T-helper 17 cell (primary cell): ENCODE measurements around the gene RHBG. TPM values are rescaled to one million over a fixed set of nuclear protein-coding genes. Genes with fewer than 3 reads are reported as not detected.

ENCODE experiments used
- ATAC-seq: fragments of 150-1000 bp; cut with Tn5 transposase; 2 replicates; pipeline ENCODE4 v1.10.0; 2021; ENCODE audit warnings: mild to moderate bottlenecking, moderate library complexity
- DNase-seq, 3 donors: peaks; one replicate each; pipeline versions ENCODE4 v3.0.0 to v3.0.0-alpha.2; 2020 to 2021
- H3K9me3 ChIP-seq: one replicate; pipeline ENCODE4 v1.7.0; 2013; ENCODE audit warnings: low read length, mild to moderate bottlenecking; ENCODE audit not compliant: control insufficient read depth, poor library complexity, severe bottlenecking
- H3K27ac Mint-ChIP-seq: one replicate; pipeline ENCODE4 v1.8.0; 2022; ENCODE audit warnings: mild to moderate bottlenecking, moderate library complexity, mixed read lengths
- H3K27me3 Mint-ChIP-seq: one replicate; pipeline ENCODE4 v1.8.0; 2022; ENCODE audit warnings: mixed read lengths
- H3K36me3 Mint-ChIP-seq: one replicate; pipeline ENCODE4 v1.8.0; 2022; ENCODE audit warnings: low read depth, mixed read lengths
- H3K4me1 Mint-ChIP-seq: one replicate; pipeline ENCODE4 v1.8.0; 2022; ENCODE audit warnings: mild to moderate bottlenecking, mixed read lengths
- H3K4me3 Mint-ChIP-seq: one replicate; pipeline ENCODE4 v1.8.0; 2022; ENCODE audit warnings: mild to moderate bottlenecking, moderate library complexity, mixed read lengths
- total RNA-seq, 4 donors: library from RNA in 2 of 4; stranded (reverse) in 2 of 4; gene quantifications; one replicate each; pipeline ENCODE4 v1.2.3 and lab custom pipeline; 2022 to 2026

Gene RHBG
- total RNA-seq, 2 donors from 2014 or later, result not detected

GRCh38 chr1:156384007-156384406 is 15.0 kb downstream of the RHBG start:
- no peak for ATAC-seq
- peaks cover 31% of the 10 kb centered on the region for H3K27me3 Mint-ChIP-seq
- H3K36me3 Mint-ChIP-seq, result no peaks in the 10 kb centered on the region
- H3K27ac Mint-ChIP-seq, result no peak overlapping the region
- H3K9me3 ChIP-seq, result no peaks in the 10 kb centered on the region
- no peak for DNase-seq
- no peak overlapping the region for H3K4me3 Mint-ChIP-seq
- H3K4me1 Mint-ChIP-seq, result peaks cover 12% of the 10 kb centered on the region

GRCh38 chr1:156384658-156385057 is 15.6 kb downstream of the RHBG start:
- no peak overlapping the region for H3K4me3 Mint-ChIP-seq
- peaks cover 12% of the 10 kb centered on the region for H3K4me1 Mint-ChIP-seq
- no peaks in the 10 kb centered on the region for H3K9me3 ChIP-seq
- DNase-seq (no peak), ATAC-seq (no peak)
- H3K27ac Mint-ChIP-seq, result no peak overlapping the region
- H3K27me3 Mint-ChIP-seq, result peaks cover 38% of the 10 kb centered on the region
- no peaks in the 10 kb centered on the region for H3K36me3 Mint-ChIP-seq

GRCh38 chr1:156385534-156386031 is 16.6 kb downstream of the RHBG start:
- peaks cover 12% of the 10 kb centered on the region for H3K4me1 Mint-ChIP-seq
- DNase-seq (peak; percentile 51 to 62 (median 52)), ATAC-seq (peak; percentile 82)
- H3K27ac Mint-ChIP-seq, result peak overlapping the region; percentile 82
- no peaks in the 10 kb centered on the region for H3K36me3 Mint-ChIP-seq
- peaks cover 43% of the 10 kb centered on the region for H3K27me3 Mint-ChIP-seq
- H3K4me3 Mint-ChIP-seq, result no peak overlapping the region
- H3K9me3 ChIP-seq, result no peaks in the 10 kb centered on the region

- Mint-ChIP-seq H3K36me3 (no peaks in the 10 kb centered on the region), H3K4me3 (no peak overlapping the region), H3K27me3 (peaks cover 45% of the 10 kb centered on the region), H3K4me1 (peaks cover 10% of the 10 kb centered on the region), H3K27ac (peak overlapping the region; percentile 82)
- no peak for ATAC-seq
- no peaks in the 10 kb centered on the region for H3K9me3 ChIP-seq
- no peak for DNase-seq
These were observed 17.3 kb downstream of the RHBG start for GRCh38 chr1:156386134-156386901.

- DNase-seq, result no peak
- Mint-ChIP-seq H3K27me3 (peaks cover 51% of the 10 kb centered on the region), H3K36me3 (no peaks in the 10 kb centered on the region), H3K4me3 (no peak overlapping the region), H3K4me1 (peaks cover 9% of the 10 kb centered on the region), H3K27ac (no peak overlapping the region)
- ATAC-seq, result no peak
- H3K9me3 ChIP-seq, result no peaks in the 10 kb centered on the region
These were observed 18.2 kb downstream of the RHBG start for GRCh38 chr1:156386949-156387869.

- no peaks in the 10 kb centered on the region for H3K9me3 ChIP-seq
- DNase-seq (no peak), ATAC-seq (no peak)
- Mint-ChIP-seq H3K4me1 (peaks cover 9% of the 10 kb centered on the region), H3K4me3 (no peak overlapping the region), H3K27ac (no peak overlapping the region), H3K36me3 (no peaks in the 10 kb centered on the region), H3K27me3 (peaks cover 56% of the 10 kb centered on the region)
These were observed 18.8 kb downstream of the RHBG start for GRCh38 chr1:156387870-156388173.

- peaks cover 62% of the 10 kb centered on the region for H3K27me3 Mint-ChIP-seq
- H3K4me3 Mint-ChIP-seq, result no peak overlapping the region
- DNase-seq (no peak), ATAC-seq (no peak)
- no peaks in the 10 kb centered on the region for H3K36me3 Mint-ChIP-seq
- no peaks in the 10 kb centered on the region for H3K9me3 ChIP-seq
- H3K27ac Mint-ChIP-seq, result no peak overlapping the region
- peaks cover 9% of the 10 kb centered on the region for H3K4me1 Mint-ChIP-seq
These were observed 19.4 kb downstream of the RHBG start for GRCh38 chr1:156388174-156389137.

- DNase-seq (no peak), ATAC-seq (no peak)
- H3K9me3 ChIP-seq, result no peaks in the 10 kb centered on the region
- H3K36me3 Mint-ChIP-seq, result no peaks in the 10 kb centered on the region
- H3K27ac Mint-ChIP-seq, result no peak overlapping the region
- no peak overlapping the region for H3K4me3 Mint-ChIP-seq
- H3K4me1 Mint-ChIP-seq, result peaks cover 9% of the 10 kb centered on the region
- peaks cover 62% of the 10 kb centered on the region for H3K27me3 Mint-ChIP-seq
These were observed 20.3 kb downstream of the RHBG start for GRCh38 chr1:156389311-156389710.

GRCh38 chr1:156390469-156391365 is 21.7 kb downstream of the RHBG start:
- no peaks in the 10 kb centered on the region for H3K9me3 ChIP-seq
- H3K36me3 Mint-ChIP-seq, result peaks cover 2% of the 10 kb centered on the region
- no peak overlapping the region for H3K4me3 Mint-ChIP-seq
- no peak for ATAC-seq
- no peak overlapping the region for H3K27ac Mint-ChIP-seq
- no peak for DNase-seq
- peaks cover 66% of the 10 kb centered on the region for H3K27me3 Mint-ChIP-seq
- H3K4me1 Mint-ChIP-seq, result peaks cover 7% of the 10 kb centered on the region

- DNase-seq (no peak), ATAC-seq (no peak)
- no peak overlapping the region for H3K27ac Mint-ChIP-seq
- no peak overlapping the region for H3K4me3 Mint-ChIP-seq
- peaks cover 2% of the 10 kb centered on the region for H3K36me3 Mint-ChIP-seq
- H3K27me3 Mint-ChIP-seq, result peaks cover 61% of the 10 kb centered on the region
- H3K9me3 ChIP-seq, result no peaks in the 10 kb centered on the region
- peaks cover 2% of the 10 kb centered on the region for H3K4me1 Mint-ChIP-seq
These were observed 22.3 kb downstream of the RHBG start for GRCh38 chr1:156391366-156391677.

- peaks cover 2% of the 10 kb centered on the region for H3K36me3 Mint-ChIP-seq
- no peak for DNase-seq
These were observed 22.7 kb downstream of the RHBG start for GRCh38 chr1:156391701-156392100.

GRCh38 chr1:156392452-156392853 is 23.4 kb downstream of the RHBG start:
- Mint-ChIP-seq H3K27ac (no peak overlapping the region), H3K27me3 (peaks cover 58% of the 10 kb centered on the region), H3K36me3 (peaks cover 2% of the 10 kb centered on the region), H3K4me3 (no peak overlapping the region), H3K4me1 (peaks cover 2% of the 10 kb centered on the region)
- H3K9me3 ChIP-seq, result no peaks in the 10 kb centered on the region
- DNase-seq, result no peak
- no peak for ATAC-seq

More at GRCh38 chr1:156391701-156392100, 22.7 kb downstream of the RHBG start:
- peaks cover 64% of the 10 kb centered on the region for H3K27me3 Mint-ChIP-seq
- H3K27ac Mint-ChIP-seq, result no peak overlapping the region
- peaks cover 2% of the 10 kb centered on the region for H3K4me1 Mint-ChIP-seq
- no peak for ATAC-seq
- no peaks in the 10 kb centered on the region for H3K9me3 ChIP-seq
- H3K4me3 Mint-ChIP-seq, result no peak overlapping the region
